ENCODE measurements around the gene CLDND2.
"Not testable (repeated sequence)": the region's sequence is repeated elsewhere in the genome, so short reads cannot be mapped to it uniquely, and the experiment has no call there.

The CLDND2 gene

GRCh38 chr19:51368366-51369282, at the start of gene CLDND2:
CLDND2 (minus strand) TSS chr19:51369003; CDS start chr19:51368577, 426 bp downstream.
- peak in 7 of 51 donors; percentile 43 to 71 (median 58) for DNase-seq

- DNase-seq: no peak
Measured at GRCh38 chr19:51417810-51418157, 49.0 kb upstream of the CLDND2 start.

GRCh38 chr19:51417107-51417809, 48.5 kb upstream of the CLDND2 start, which contains the start of gene SIGLEC10:
SIGLEC10 (minus strand) TSS chr19:51417642; CDS start chr19:51417581, 61 bp downstream.
- peak in 20 of 51 donors; percentile 1 to 34 (median 16) for DNase-seq

- not testable (repeated sequence) for DNase-seq
Measured at GRCh38 chr19:51416422-51416821, 47.6 kb upstream of the CLDND2 start.

- no peak for DNase-seq
Measured at GRCh38 chr19:51415187-51415586, 46.4 kb upstream of the CLDND2 start.

- no peak for DNase-seq
Measured at GRCh38 chr19:51410950-51411748, 42.3 kb upstream of the CLDND2 start.

GRCh38 chr19:51407511-51408131, 38.8 kb upstream of the CLDND2 start:
- DNase-seq: no peak

GRCh38 chr19:51402117-51402516, 33.3 kb upstream of the CLDND2 start:
- DNase-seq: no peak

- not testable (repeated sequence) for DNase-seq
Measured at GRCh38 chr19:51399936-51400335, 31.1 kb upstream of the CLDND2 start.

GRCh38 chr19:51399231-51399630, 30.4 kb upstream of the CLDND2 start:
- no peak for DNase-seq

GRCh38 chr19:51398096-51398704, 29.4 kb upstream of the CLDND2 start:
- DNase-seq: no peak

- DNase-seq: not testable (repeated sequence)
Measured at GRCh38 chr19:51397453-51397852, 28.6 kb upstream of the CLDND2 start.

- no peak for DNase-seq
Measured at GRCh38 chr19:51396175-51396574, 27.4 kb upstream of the CLDND2 start.

- DNase-seq: peak; percentile 13 to 96 (median 83)
Measured at GRCh38 chr19:51394050-51394836, 25.4 kb upstream of the CLDND2 start.

GRCh38 chr19:51392701-51393100, 23.9 kb upstream of the CLDND2 start:
- no peak for DNase-seq

GRCh38 chr19:51391073-51391611, 22.3 kb upstream of the CLDND2 start:
- no peak for DNase-seq

GRCh38 chr19:51389143-51389542, 20.3 kb upstream of the CLDND2 start:
- DNase-seq: no peak

- no peak for DNase-seq
Measured at GRCh38 chr19:51387924-51388389, 19.2 kb upstream of the CLDND2 start, which contains the start of gene LIM2. LIM2 (minus strand) TSS chr19:51387974; CDS start chr19:51387443, 531 bp downstream.

- no peak for DNase-seq
Measured at GRCh38 chr19:51386882-51387520, 18.2 kb upstream of the CLDND2 start.
